Stimulated activated CD4-positive, alpha-beta T cell treated with anti-CD3 and anti-CD28 coated beads, Interleukin-4, amount 100 ng/mL, for 1 hour (primary cell): ENCODE data around the gene CYB5D1.
A peak's percentile ranks its signal among the peaks of the same experiment; 100 is the strongest.

Experiments
- DNase-seq: peaks from one replicate; pipeline ENCODE4 v3.0.0-alpha.2; 2020

CYB5D1 gene

GRCh38 chr17:7888184-7888920, 30.5 kb downstream of the CYB5D1 start, which contains the start of gene CHD3:
TSS of gene CHD3 (plus strand) at chr17:7888789. CDS start at chr17:7889001, 212 bp downstream.
- peak; percentile 67 for DNase-seq

GRCh38 chr17:7889166-7889955, 31.6 kb downstream of the CYB5D1 start:
- peak; percentile 20 for DNase-seq

- no peak for DNase-seq
These were observed 35.5 kb downstream of the CYB5D1 start for GRCh38 chr17:7893187-7893880.

GRCh38 chr17:7894226-7894625, 36.4 kb downstream of the CYB5D1 start:
- no peak for DNase-seq

- no peak for DNase-seq
These were observed 37.1 kb downstream of the CYB5D1 start for GRCh38 chr17:7894866-7895265.

- DNase-seq, result no peak
These were observed 39.3 kb downstream of the CYB5D1 start for GRCh38 chr17:7897090-7897489.

GRCh38 chr17:7897773-7898172, 40.0 kb downstream of the CYB5D1 start:
- no peak for DNase-seq

GRCh38 chr17:7903154-7904103, 45.6 kb downstream of the CYB5D1 start:
- DNase-seq, result no peak

GRCh38 chr17:7909089-7909488, 51.3 kb downstream of the CYB5D1 start:
- DNase-seq, result no peak

- DNase-seq, result no peak
These were observed 52.5 kb downstream of the CYB5D1 start for GRCh38 chr17:7910281-7910680.

- no peak for DNase-seq
These were observed 52.9 kb downstream of the CYB5D1 start for GRCh38 chr17:7910711-7911110.

GRCh38 chr17:7911116-7911515, 53.3 kb downstream of the CYB5D1 start:
- no peak for DNase-seq
